ENCODE data around the gene MEN1. TPM values are rescaled to one million over a fixed set of nuclear protein-coding genes. Genes with fewer than 3 reads are reported as not detected.
A peak's percentile ranks its signal among the peaks of the same experiment; 100 is the strongest.

The MEN1 gene
- total RNA-seq, 2 experiments from 2014 or later, result 16.4 to 17.7 TPM

DNA sequence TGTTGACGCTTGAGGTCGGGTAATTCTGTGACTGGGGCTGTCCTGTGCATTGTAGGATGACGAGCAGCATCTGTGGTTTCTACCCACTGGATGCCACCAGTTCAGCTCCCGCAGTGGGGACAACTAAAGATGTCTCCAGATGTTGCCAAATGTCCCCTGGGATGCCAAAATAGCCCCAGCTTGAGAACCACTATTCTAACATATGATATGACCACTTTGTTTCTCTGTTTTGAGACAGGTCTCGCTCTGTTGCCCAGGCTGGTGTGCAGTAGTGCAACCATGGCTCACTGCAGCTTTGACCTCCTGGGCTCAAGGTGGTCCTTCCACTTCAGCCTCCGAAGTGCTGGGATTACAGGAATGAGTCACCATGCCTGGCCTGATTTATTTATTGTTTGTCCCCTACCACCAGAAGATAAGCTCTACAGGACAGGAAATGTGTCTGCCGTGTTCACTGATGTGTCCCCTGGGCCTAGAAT lies 4.4 kb upstream of the MEN1 start:
- no peaks in the 10 kb centered on the region for H3K27me3 Mint-ChIP-seq

DNA sequence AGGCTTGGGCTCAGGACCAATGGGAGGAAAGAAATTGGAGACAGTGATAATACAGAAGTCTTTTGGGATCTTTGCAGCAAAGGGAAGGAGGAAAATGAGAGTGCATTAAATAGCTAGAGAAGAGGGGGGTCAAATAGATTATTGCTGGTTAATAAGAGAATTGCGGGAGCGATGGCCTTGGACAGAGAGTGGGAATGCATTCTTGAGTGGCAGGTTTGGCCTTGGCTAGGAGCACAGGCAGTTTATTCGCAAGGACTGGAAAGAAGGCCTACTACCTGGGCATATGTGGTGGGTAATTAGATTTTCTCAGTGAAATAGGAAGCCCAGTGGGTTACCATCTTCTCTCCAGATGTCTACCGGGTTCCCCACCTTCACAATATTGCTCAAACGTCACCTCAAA lies 3.5 kb upstream of the MEN1 start:
- DNase-seq (no peak), ATAC-seq (ENCODE audit: poor library complexity) (no peak)
- no peaks in the 10 kb centered on the region for H3K9me3 ChIP-seq (ENCODE audit: control insufficient read depth in 1 of 2, insufficient read depth in 1 of 2, low read length in 2 of 2)
- H3K27ac Mint-ChIP-seq, result no peak overlapping the region
- H3K4me1 ChIP-seq (ENCODE audit: insufficient read depth, low read length), result peaks cover 17% of the 10 kb centered on the region
- TF ChIP-seq, protein P1, sequence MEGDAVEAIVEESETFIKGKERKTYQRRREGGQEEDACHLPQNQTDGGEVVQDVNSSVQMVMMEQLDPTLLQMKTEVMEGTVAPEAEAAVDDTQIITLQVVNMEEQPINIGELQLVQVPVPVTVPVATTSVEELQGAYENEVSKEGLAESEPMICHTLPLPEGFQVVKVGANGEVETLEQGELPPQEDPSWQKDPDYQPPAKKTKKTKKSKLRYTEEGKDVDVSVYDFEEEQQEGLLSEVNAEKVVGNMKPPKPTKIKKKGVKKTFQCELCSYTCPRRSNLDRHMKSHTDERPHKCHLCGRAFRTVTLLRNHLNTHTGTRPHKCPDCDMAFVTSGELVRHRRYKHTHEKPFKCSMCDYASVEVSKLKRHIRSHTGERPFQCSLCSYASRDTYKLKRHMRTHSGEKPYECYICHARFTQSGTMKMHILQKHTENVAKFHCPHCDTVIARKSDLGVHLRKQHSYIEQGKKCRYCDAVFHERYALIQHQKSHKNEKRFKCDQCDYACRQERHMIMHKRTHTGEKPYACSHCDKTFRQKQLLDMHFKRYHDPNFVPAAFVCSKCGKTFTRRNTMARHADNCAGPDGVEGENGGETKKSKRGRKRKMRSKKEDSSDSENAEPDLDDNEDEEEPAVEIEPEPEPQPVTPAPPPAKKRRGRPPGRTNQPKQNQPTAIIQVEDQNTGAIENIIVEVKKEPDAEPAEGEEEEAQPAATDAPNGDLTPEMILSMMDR (IDR thresholded peaks at IDR 0.05), result no peak
- H3K4me1 Mint-ChIP-seq (ENCODE audit: low read depth), result peaks cover 18% of the 10 kb centered on the region
- intact Hi-C loops (cut with DNase I, micrococcal nuclease), result loop anchor here in 1 of 2 experiments (5.0 kb wide), 1 partner anchor 127 kb away; no protein-coding TSS in a partner anchor
- peaks cover 10% of the 10 kb centered on the region for H3K36me3 Mint-ChIP-seq (ENCODE audit: low read depth)
- POLR2A ChIA-PET, result no interaction called here
- no peak overlapping the region for H3K27ac ChIP-seq (ENCODE audit: low read depth in 1 of 2, low read length in 2 of 2)
- CTCF ChIA-PET, result no interaction called here
- H3K4me3 ChIP-seq (ENCODE audit: low read length), result no peak overlapping the region
- H3K36me3 ChIP-seq (ENCODE audit: insufficient read depth, low read length), result no peaks in the 10 kb centered on the region
- no peaks in the 10 kb centered on the region for H3K9me3 Mint-ChIP-seq
- no peak overlapping the region for H3K4me3 Mint-ChIP-seq
- no peaks in the 10 kb centered on the region for H3K27me3 Mint-ChIP-seq
- no peaks in the 10 kb centered on the region for H3K27me3 ChIP-seq (ENCODE audit: control insufficient read depth in 1 of 2, insufficient read depth in 2 of 2, low read length in 2 of 2)

More for the DNA sequence above, 4.4 kb upstream of the MEN1 start:
- no peak overlapping the region for H3K27ac ChIP-seq (ENCODE audit: low read depth in 1 of 2, low read length in 2 of 2)
- DNase-seq, result no peak
- ATAC-seq (ENCODE audit: poor library complexity), result no peak
- H3K9me3 Mint-ChIP-seq, result no peaks in the 10 kb centered on the region
- peaks cover 10% of the 10 kb centered on the region for H3K36me3 Mint-ChIP-seq (ENCODE audit: low read depth)
- H3K4me1 ChIP-seq (ENCODE audit: insufficient read depth, low read length), result peaks cover 8% of the 10 kb centered on the region
- H3K27ac Mint-ChIP-seq, result no peak overlapping the region
- no peaks in the 10 kb centered on the region for H3K9me3 ChIP-seq (ENCODE audit: control insufficient read depth in 1 of 2, insufficient read depth in 1 of 2, low read length in 2 of 2)
- TF ChIP-seq, protein P1 (IDR thresholded peaks at IDR 0.05), result no peak
- ChIA-PET CTCF (no interaction called here), POLR2A (no interaction called here)
- intact Hi-C loops (cut with DNase I, micrococcal nuclease), result loop anchor here in 1 of 2 experiments (5.0 kb wide), 1 partner anchor 127 kb away; no protein-coding TSS in a partner anchor
- H3K4me3 ChIP-seq (ENCODE audit: low read length), result no peak overlapping the region
- peaks cover 11% of the 10 kb centered on the region for H3K4me1 Mint-ChIP-seq (ENCODE audit: low read depth)
- no peaks in the 10 kb centered on the region for H3K36me3 ChIP-seq (ENCODE audit: insufficient read depth, low read length)
- no peaks in the 10 kb centered on the region for H3K27me3 ChIP-seq (ENCODE audit: control insufficient read depth in 1 of 2, insufficient read depth in 2 of 2, low read length in 2 of 2)
- no peak overlapping the region for H3K4me3 Mint-ChIP-seq

DNA sequence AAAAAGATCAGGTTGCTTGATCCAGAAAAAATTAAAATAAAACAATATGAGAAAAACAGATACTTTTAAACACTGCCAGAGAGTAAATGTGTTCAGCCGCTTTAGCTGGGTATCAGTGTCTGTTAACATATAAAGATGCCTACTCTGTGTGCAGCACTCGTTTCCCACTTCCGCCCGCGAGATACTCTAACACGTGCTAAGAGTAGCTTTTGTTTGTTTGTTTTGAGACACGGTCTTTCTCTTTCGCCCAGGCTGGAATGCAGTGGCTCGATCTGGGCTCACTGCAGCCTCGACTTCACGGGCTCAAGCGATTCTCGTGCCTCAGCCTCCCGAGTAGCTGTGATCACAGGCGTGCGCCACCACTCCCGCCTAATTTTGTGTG lies 531 bp upstream of the MEN1 start:
- peak overlapping the region; percentile 83 to 88 for H3K27ac ChIP-seq (ENCODE audit: low read depth in 1 of 2, low read length in 2 of 2)
- H3K4me1 Mint-ChIP-seq (ENCODE audit: low read depth), result peaks cover 32% of the 10 kb centered on the region
- TF ChIP-seq, protein P1 (IDR thresholded peaks at IDR 0.05), result no peak
- no peaks in the 10 kb centered on the region for H3K27me3 ChIP-seq (ENCODE audit: control insufficient read depth in 1 of 2, insufficient read depth in 2 of 2, low read length in 2 of 2)
- H3K4me3 Mint-ChIP-seq, result peak overlapping the region; percentile 99
- peaks cover 32% of the 10 kb centered on the region for H3K36me3 Mint-ChIP-seq (ENCODE audit: low read depth)
- ChIA-PET CTCF (interaction anchor here (1.1 to 1.4 kb wide), 3 partner anchors 33 to 122 kb away, joined by 3 to 10 read pairs (median 3); partner anchors contain the start of gene CDC42BPG), POLR2A (interaction anchor here (0.6 to 4.5 kb wide), 28 partner anchors 9 to 687 kb away, joined by 3 to 90 read pairs (median 4); partner anchors contain the start of genes CDC42BPG, FAU, MALAT1 and MAP4K2)
- peaks cover 17% of the 10 kb centered on the region for H3K36me3 ChIP-seq (ENCODE audit: insufficient read depth, low read length)
- no peaks in the 10 kb centered on the region for H3K9me3 Mint-ChIP-seq
- peak overlapping the region; percentile 87 for H3K4me3 ChIP-seq (ENCODE audit: low read length)
- no peaks in the 10 kb centered on the region for H3K27me3 Mint-ChIP-seq
- peak; percentile 80 for ATAC-seq (ENCODE audit: poor library complexity)
- no peaks in the 10 kb centered on the region for H3K9me3 ChIP-seq (ENCODE audit: control insufficient read depth in 1 of 2, insufficient read depth in 1 of 2, low read length in 2 of 2)
- peak overlapping the region; percentile 85 for H3K27ac Mint-ChIP-seq
- intact Hi-C loops (cut with DNase I, micrococcal nuclease), result loop anchor here (2.0 to 5.0 kb wide), 2 partner anchors 32 to 124 kb away; partner anchors contain the start of gene SF1 (in 1 of the 2)
- peaks cover 17% of the 10 kb centered on the region for H3K4me1 ChIP-seq (ENCODE audit: insufficient read depth, low read length)
- peak in 8 of 14 experiments; percentile 21 to 76 (median 56) for DNase-seq

All from CD4-positive, alpha-beta T cell (primary cell).